PC-3 (cell line): Measurements from ENCODE around the gene ATP7A.

Source experiments
- EZH2 ChIP-seq: fragments of 300-600 bp; sonication (generic); IDR thresholded peaks from one replicate; pipeline ENCODE4 v1.6.1; 2017; ENCODE audit warnings: antibody characterized with exemption, mild to moderate bottlenecking, low read length; ENCODE audit not compliant: unreplicated experiment
- EZH2phosphoT487 ChIP-seq: fragments of 300-600 bp; sonication (generic); IDR thresholded peaks from 2 replicates; pipeline ENCODE4 v1.6.1; 2018; ENCODE audit warnings: mild to moderate bottlenecking, antibody characterized with exemption, low read length, borderline replicate concordance
- TF ChIP-seq, protein P1 (sequence below): fragments of 300-600 bp; sonication (generic); conservative IDR thresholded peaks from 2 replicates; pipeline ENCODE4 v1.5.1; 2017; ENCODE audit warnings: antibody characterized with exemption, low read depth, mild to moderate bottlenecking, low read length

- no peak for TF ChIP-seq EZH2
- TF ChIP-seq, protein P1, sequence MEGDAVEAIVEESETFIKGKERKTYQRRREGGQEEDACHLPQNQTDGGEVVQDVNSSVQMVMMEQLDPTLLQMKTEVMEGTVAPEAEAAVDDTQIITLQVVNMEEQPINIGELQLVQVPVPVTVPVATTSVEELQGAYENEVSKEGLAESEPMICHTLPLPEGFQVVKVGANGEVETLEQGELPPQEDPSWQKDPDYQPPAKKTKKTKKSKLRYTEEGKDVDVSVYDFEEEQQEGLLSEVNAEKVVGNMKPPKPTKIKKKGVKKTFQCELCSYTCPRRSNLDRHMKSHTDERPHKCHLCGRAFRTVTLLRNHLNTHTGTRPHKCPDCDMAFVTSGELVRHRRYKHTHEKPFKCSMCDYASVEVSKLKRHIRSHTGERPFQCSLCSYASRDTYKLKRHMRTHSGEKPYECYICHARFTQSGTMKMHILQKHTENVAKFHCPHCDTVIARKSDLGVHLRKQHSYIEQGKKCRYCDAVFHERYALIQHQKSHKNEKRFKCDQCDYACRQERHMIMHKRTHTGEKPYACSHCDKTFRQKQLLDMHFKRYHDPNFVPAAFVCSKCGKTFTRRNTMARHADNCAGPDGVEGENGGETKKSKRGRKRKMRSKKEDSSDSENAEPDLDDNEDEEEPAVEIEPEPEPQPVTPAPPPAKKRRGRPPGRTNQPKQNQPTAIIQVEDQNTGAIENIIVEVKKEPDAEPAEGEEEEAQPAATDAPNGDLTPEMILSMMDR = no peak
- TF ChIP-seq EZH2phosphoT487 = no peak
These were observed 17.6 kb upstream of the ATP7A start for GRCh38 chrX:77892887-77893286.
